Endodermal cell (in vitro differentiated cells): ENCODE measurements around the gene SLC9A7. TPM values are rescaled to one million over a fixed set of nuclear protein-coding genes. Genes with fewer than 3 reads are reported as not detected.

Experiments
- DNase-seq: peaks from one replicate; pipeline ENCODE4 v3.0.0-alpha.2; 2017
- H3K27ac ChIP-seq: 2 replicates; pipeline ENCODE4 v1.5.1; 2013; ENCODE audit warnings: mild to moderate bottlenecking, low read depth, low read length, moderate library complexity
- H3K27me3 ChIP-seq: 2 replicates; pipeline ENCODE4 v1.6.1; 2013; ENCODE audit warnings: mild to moderate bottlenecking, low read length, moderate library complexity; ENCODE audit not compliant: insufficient read depth, control insufficient read depth, poor library complexity, severe bottlenecking
- H3K36me3 ChIP-seq: 2 replicates; pipeline ENCODE4 v1.7.0; 2013; ENCODE audit warnings: mild to moderate bottlenecking, low read length, moderate library complexity; ENCODE audit not compliant: control insufficient read depth, insufficient read depth
- H3K4me1 ChIP-seq: one replicate; pipeline ENCODE4 v1.7.0; 2013; ENCODE audit warnings: low read length; ENCODE audit not compliant: control insufficient read depth, insufficient read depth
- H3K4me3 ChIP-seq: 2 replicates; pipeline ENCODE4 v1.5.1; 2013; ENCODE audit warnings: mild to moderate bottlenecking, low read length, moderate library complexity
- H3K9ac ChIP-seq: 2 replicates; pipeline ENCODE4 v1.6.1; 2013; ENCODE audit warnings: mild to moderate bottlenecking, low read length, moderate library complexity; ENCODE audit not compliant: poor library complexity, severe bottlenecking; ENCODE audit errors: extremely low read depth
- H3K9me3 ChIP-seq: 2 replicates; pipeline ENCODE4 v1.6.1; 2013; ENCODE audit warnings: mild to moderate bottlenecking, low read length, moderate library complexity; ENCODE audit not compliant: control insufficient read depth
- H3K27ac Mint-ChIP-seq: 2 replicates; pipeline ENCODE4 v1.8.0; 2020; ENCODE audit warnings: mixed read lengths
- H3K27me3 Mint-ChIP-seq: 2 replicates; pipeline ENCODE4 v1.8.0; 2021; ENCODE audit warnings: mild to moderate bottlenecking, mixed read lengths; ENCODE audit not compliant: insufficient read depth
- H3K36me3 Mint-ChIP-seq: 2 replicates; pipeline ENCODE4 v1.8.0; 2020; ENCODE audit warnings: low read depth, mixed read lengths
- H3K4me1 Mint-ChIP-seq: 2 replicates; pipeline ENCODE4 v1.8.0; 2020; ENCODE audit warnings: mixed read lengths
- H3K4me3 Mint-ChIP-seq: 2 replicates; pipeline ENCODE4 v1.8.0; 2020; ENCODE audit warnings: mild to moderate bottlenecking, moderate library complexity, mixed read lengths
- H3K9me3 Mint-ChIP-seq: 2 replicates; pipeline ENCODE4 v1.8.0; 2020; ENCODE audit warnings: mild to moderate bottlenecking, mixed read lengths
- CTCF ChIP-seq: fragments of 200-600 bp; sonication (generic); conservative IDR thresholded peaks from 2 replicates; pipeline ENCODE4 v1.5.0; 2021; ENCODE audit warnings: antibody characterized with exemption, mild to moderate bottlenecking
- WGBS, 2 experiments: methylation state at CpG; one replicate each; pipeline versions ENCODE4 v1.1.5 to v1.1.7; 2013; ENCODE audit warnings: missing lambda C conversion rate in 2 of 2, mixed read lengths in 1 of 2; ENCODE audit not compliant: insufficient coverage in 1 of 2, insufficient read length in 1 of 2; 5-methylcytosine and 5-hydroxymethylcytosine counted together
- total RNA-seq, 2 donors: library from RNA; stranded (reverse); fragmentation: NEBNext Ultra II Directional in 1 of 2; extraction: Animal tissue kit (Norgen Biotek cat#: 25700) in 1 of 2; gene quantifications; 2 replicates in 1 of 2; 3 replicates in 1 of 2; pipeline ENCODE4 v1.2.1, GENCODE V29; 2021

The SLC9A7 gene
- total RNA-seq, 2 donors from 2014 or later = 23.7 to 25.3 TPM

GRCh38 chrX:46580613-46581012 lies 178.3 kb downstream of the SLC9A7 start:
- no peak overlapping the region for H3K4me3 ChIP-seq
- no peak for TF ChIP-seq CTCF
- 99 to 100% methylated on average over 1 to 5 of the region's 6 CpGs for WGBS, 2 experiments
- H3K27me3 ChIP-seq = peaks cover 4% of the 10 kb centered on the region
- H3K27ac ChIP-seq = no peak overlapping the region
- H3K9me3 Mint-ChIP-seq = peaks cover 57% of the 10 kb centered on the region
- peaks cover 9% of the 10 kb centered on the region for H3K4me1 Mint-ChIP-seq
- H3K9ac ChIP-seq = no peak overlapping the region
- DNase-seq = no peak
- no peaks in the 10 kb centered on the region for H3K36me3 ChIP-seq
- peaks cover 2% of the 10 kb centered on the region for H3K36me3 Mint-ChIP-seq
- H3K27me3 Mint-ChIP-seq = peaks cover 8% of the 10 kb centered on the region
- no peaks in the 10 kb centered on the region for H3K9me3 ChIP-seq
- no peaks in the 10 kb centered on the region for H3K4me1 ChIP-seq
- H3K4me3 Mint-ChIP-seq = no peak overlapping the region
- no peak overlapping the region for H3K27ac Mint-ChIP-seq

GRCh38 chrX:46579250-46579649 lies 179.7 kb downstream of the SLC9A7 start:
- H3K27me3 Mint-ChIP-seq = peaks cover 12% of the 10 kb centered on the region
- no peak for DNase-seq
- no peak overlapping the region for H3K4me3 Mint-ChIP-seq
- peaks cover 2% of the 10 kb centered on the region for H3K36me3 Mint-ChIP-seq
- no peaks in the 10 kb centered on the region for H3K36me3 ChIP-seq
- H3K27ac ChIP-seq = no peak overlapping the region
- 83% methylated on average over 1 of the region's 1 CpG; no CpG with 5 or more reads in 1 of the 2 experiments for WGBS, 2 experiments
- H3K9ac ChIP-seq = no peak overlapping the region
- H3K4me3 ChIP-seq = no peak overlapping the region
- no peak for TF ChIP-seq CTCF
- H3K4me1 ChIP-seq = no peaks in the 10 kb centered on the region
- H3K27me3 ChIP-seq = peaks cover 9% of the 10 kb centered on the region
- H3K9me3 ChIP-seq = no peaks in the 10 kb centered on the region
- H3K9me3 Mint-ChIP-seq = peaks cover 55% of the 10 kb centered on the region
- no peak overlapping the region for H3K27ac Mint-ChIP-seq
- H3K4me1 Mint-ChIP-seq = peaks cover 9% of the 10 kb centered on the region

GRCh38 chrX:46577221-46578005 lies 181.5 kb downstream of the SLC9A7 start:
- Mint-ChIP-seq H3K4me3 (no peak overlapping the region), H3K4me1 (peaks cover 9% of the 10 kb centered on the region), H3K27me3 (peaks cover 13% of the 10 kb centered on the region), H3K27ac (no peak overlapping the region), H3K9me3 (peaks cover 53% of the 10 kb centered on the region), H3K36me3 (peaks cover 2% of the 10 kb centered on the region)
- Histone ChIP-seq H3K36me3 (no peaks in the 10 kb centered on the region), H3K4me1 (no peaks in the 10 kb centered on the region), H3K27me3 (peaks cover 9% of the 10 kb centered on the region), H3K9ac (no peak overlapping the region), H3K27ac (no peak overlapping the region), H3K4me3 (no peak overlapping the region), H3K9me3 (no peaks in the 10 kb centered on the region)
- no peak for DNase-seq
- TF ChIP-seq CTCF = no peak
- 75% methylated on average over 6 of the region's 7 CpGs; no CpG with 5 or more reads in 1 of the 2 experiments for WGBS, 2 experiments
